ENCODE measurements around the gene WDR43.

WDR43 gene

DNA sequence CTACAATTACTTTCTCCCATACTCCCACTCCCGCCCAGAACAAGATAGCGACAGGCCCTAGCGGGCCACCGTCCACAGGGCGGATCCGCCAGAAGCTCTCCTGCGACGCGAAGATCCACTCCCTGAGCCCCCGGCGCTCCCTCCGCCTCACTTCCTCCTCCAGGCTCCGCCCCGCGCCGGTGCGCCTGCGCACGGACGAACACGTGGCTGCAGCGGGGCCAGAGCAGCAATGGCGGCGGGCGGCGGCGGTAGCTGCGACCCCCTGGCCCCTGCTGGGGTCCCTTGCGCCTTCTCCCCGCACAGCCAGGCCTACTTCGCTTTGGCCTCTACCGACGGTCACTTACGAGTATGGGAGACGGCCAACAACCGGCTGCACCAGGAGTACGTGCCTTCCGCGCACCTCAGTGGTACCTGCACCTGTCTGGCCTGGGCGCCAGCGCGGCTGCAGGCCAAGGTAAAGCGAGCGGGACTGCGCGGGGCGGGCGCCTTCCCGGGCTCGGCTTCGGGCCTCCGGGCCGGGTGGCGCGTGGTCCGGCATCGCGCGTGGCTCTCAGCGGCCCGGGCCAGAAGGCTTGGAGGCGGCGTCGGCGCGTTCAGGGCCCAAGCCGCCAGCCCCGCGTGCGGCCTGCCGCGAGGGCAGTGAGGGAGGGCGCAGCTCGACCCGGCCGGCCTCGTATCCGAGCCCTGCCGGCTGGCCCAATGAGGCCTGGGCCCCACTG is at the start of gene WDR43:
WDR43 (plus strand) TSS at position 198 of the 719 bp plus-strand sequence; CDS start at position 230, 32 bp downstream.
- DNase-seq = peak; percentile 100

DNA sequence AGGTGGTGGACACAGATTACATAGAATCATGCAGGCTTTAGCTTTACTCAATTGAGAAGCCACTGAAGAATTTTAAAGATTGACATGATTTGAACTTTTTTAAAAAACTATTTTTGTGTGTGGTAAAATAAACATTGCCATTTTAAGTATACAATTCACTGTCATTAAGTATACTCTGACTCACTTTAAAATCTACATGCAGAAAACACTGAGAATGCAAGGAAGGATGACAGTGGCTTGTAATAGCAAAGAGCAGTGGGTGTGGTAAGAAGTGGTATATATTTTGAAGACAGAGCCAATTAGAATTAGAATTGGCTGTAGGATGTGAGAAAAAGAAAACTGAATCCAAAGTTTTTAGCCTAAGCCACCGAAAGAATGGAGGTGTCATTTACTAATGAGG is 39.3 kb upstream of the WDR43 start:
- no peak for DNase-seq

GRCh38 chr2:28855977-28856376 is 38.5 kb upstream of the WDR43 start:
- DNase-seq = no peak

DNA sequence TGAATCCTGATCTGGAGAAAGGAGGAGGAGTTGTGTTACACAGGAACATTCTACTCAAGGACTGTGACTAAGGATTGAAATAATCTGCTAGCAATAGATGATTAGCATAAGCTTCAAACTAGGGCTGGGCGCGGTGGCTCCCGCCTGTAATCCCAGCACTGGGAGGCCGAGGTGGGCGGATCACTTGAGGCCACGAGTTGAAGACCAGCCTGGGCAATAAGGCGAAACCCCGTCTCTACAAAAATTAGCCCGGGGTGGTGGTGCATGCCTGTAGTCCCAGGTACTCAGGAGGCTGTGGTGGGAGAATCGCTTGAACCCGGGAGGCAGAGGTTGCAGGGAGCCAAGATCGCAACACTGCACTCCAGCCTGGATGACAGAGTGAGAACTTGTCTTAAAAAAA is 25.9 kb upstream of the WDR43 start:
- DNase-seq = no peak

DNA sequence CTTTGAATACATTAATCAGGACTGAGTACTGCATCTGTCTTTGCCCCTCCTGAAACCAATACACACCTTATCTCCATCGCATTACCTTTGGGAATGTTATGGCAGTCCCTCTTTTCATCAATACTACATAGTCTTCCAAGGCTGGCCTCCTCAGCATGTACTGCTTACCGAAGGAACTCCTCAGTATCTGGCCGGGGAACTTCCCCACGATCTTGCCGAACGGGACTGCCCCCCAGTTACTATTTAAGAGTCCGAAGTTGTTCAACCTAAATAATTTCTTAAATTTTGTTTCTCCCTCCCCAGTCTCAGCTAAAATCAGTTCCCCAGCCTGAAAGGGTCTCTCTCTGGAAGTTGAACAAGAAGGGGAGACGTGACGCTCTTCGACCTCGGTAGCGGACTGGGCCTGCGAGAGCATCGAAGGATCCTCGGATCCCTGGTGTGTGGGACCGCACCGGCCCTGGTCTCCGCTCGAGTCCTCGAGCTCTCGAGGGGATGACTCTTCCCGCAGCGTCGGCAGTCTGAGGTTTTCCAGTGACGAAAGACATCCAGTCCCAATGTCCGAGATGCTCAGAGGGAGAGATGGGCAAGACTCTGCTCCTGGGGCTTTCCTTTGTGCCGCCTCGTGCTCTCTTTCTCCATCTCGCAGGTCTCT is 24.8 kb upstream of the WDR43 start:
- DNase-seq = peak; percentile 54

- DNase-seq = peak; percentile 97
These were observed 24.1 kb upstream of the WDR43 start, which contains the start of gene TRMT61B for GRCh38 chr2:28870146-28870891. TRMT61B (minus strand) TSS chr2:28870309; CDS start chr2:28870277, 32 bp downstream.

- DNase-seq = no peak
These were observed 22.8 kb upstream of the WDR43 start for GRCh38 chr2:28871620-28872019.

DNA sequence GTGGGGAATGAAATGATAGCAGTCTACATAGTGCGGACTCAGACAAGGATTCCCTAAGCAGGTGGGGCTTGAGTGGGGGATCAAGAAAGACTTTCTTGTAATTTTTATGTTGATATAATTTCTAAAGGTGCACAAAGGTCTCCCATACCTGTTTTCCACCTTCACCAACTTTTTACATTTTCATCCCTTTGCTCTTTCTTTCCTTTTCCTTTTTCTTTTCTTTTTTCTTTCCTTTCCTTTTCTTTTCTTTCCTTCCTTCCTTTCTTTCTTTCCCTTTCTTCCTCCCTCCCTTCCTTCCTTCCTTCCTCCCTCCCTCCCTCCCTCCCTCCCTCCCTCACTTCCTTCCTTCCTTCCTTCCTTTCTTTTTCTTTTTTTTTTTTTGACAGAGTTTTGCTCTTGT is 14.3 kb upstream of the WDR43 start:
- DNase-seq = no peak

GRCh38 chr2:28893488-28893887 is 979 bp upstream of the WDR43 start:
- no peak for DNase-seq

DNA sequence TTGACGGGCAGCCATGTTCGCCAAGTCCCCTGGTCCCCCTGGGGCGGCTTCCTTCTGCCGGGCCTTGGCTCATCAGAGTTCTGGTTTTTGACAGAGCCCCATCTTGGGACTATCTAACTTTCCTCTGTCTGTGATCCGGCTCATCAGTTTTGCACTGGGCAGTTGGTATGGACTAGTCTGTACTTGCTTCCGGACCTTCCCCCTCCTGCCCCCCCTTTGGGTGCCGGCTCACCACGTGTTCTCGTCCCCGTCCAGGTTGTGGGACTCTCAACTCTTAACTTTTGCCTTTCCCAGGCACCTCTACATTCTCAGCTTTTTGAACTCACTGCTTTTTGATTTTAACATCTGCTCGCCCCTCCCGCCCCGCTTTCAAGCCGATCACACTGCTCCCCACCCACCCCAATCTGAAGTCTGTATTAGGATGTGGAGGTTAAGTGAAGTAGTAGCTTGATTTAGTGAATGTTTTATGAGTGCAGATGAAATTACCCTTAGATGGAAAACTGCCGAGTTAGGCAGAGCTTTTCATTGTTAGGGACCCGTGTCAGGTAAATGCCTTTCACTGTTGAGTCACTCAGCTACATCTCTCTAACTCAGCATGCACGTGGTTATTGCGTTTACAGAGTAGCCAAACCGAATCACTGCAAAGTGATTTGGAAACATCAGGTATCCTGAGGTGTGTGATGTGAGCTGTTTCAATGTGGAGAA is 874 bp downstream of the WDR43 start:
- peak; percentile 17 for DNase-seq

DNA sequence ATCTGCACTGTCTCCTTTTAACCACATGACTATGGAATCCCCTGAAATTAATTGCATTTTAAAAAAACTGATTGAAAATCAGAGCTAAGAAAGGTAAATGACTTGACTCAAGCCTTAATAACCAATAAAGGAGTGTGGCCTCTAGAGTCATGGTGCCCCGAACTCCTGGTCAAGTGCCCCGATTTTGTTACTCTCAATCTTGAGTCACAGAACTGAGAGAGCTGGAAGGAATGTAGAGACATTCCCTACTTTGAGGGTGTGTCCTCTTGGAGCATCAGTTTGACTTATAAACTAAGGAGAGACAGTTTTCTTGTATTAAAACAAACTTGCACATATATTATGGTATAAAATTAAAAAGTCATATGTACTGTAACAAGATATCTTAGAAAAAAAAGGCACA is 2.4 kb downstream of the WDR43 start:
- DNase-seq = no peak

- DNase-seq = no peak
These were observed 3.6 kb downstream of the WDR43 start for GRCh38 chr2:28898048-28898447.

DNA sequence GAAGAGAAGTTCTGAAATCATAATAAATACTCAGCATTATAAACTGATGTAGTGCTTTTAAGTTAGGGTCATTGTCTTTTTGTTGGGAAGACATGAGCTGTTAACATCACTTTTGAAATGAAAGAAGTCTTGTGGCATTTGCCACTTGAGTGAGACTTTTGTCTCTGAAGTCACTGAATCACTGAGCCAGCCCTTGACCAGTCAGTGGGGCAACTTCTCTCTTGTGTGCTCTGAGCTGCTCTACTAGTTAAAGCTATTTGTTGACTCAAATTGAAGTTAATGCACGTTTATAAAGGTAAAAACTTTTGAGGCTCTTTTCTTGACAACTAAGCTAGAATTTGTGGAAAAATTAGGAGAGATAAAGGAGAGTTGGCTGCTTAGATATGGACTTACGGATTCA is 6.7 kb downstream of the WDR43 start:
- no peak for DNase-seq

GRCh38 chr2:28901841-28902240 is 7.4 kb downstream of the WDR43 start:
- no peak for DNase-seq

GRCh38 chr2:28902584-28902983 is 8.1 kb downstream of the WDR43 start:
- DNase-seq = no peak

- no peak for DNase-seq
These were observed 9.8 kb downstream of the WDR43 start for GRCh38 chr2:28904295-28904694.

DNA sequence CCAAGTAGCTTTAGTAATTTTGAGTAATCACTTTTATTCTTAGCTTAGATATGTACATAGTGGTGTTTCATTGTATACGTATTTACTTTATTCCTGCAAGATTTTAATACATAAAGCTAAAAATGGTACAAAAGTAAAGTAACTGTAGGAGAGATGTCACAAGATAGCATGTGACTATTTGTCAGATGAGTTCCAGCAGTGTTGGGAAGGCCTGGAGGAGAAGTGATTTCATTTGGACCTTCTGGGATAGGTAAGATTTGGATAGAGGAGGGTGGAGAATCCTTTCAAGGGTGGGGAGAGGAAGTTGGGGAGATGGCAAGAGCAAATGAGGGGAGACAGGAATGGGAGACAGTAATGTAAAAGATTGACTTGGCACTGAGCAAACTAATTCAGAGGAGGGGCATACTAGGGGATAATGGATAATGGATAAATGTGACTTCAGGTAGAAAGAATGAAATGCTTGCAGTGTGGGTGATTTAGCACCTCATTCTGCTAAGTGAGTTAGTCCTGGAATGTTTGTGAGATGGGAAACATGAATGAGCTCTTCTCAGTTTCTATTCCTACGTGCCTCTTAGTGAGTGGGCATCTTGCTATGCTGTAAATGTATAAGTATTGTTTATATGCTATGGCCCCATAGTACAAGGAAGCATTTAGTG is 10.5 kb downstream of the WDR43 start:
- no peak for DNase-seq

GRCh38 chr2:28905533-28905932 is 11.1 kb downstream of the WDR43 start:
- DNase-seq = no peak

DNA sequence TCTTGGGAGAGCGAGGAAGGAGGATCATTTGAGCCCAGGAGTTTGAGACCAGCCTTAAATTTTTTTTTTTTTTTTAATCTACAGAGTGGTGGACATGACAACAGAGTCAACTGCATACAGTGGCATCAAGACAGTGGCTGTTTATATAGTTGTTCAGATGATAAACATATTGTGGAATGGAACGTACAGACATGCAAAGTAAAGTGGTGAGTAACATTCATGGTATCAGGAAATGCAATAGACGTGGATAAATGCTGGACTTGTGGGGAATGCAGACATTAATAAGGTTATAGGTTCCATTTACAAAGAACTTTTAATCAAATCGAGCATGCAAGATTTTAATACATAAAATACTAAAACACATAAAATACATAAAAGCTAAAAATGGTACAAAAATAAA is 11.9 kb downstream of the WDR43 start:
- no peak for DNase-seq

DNA sequence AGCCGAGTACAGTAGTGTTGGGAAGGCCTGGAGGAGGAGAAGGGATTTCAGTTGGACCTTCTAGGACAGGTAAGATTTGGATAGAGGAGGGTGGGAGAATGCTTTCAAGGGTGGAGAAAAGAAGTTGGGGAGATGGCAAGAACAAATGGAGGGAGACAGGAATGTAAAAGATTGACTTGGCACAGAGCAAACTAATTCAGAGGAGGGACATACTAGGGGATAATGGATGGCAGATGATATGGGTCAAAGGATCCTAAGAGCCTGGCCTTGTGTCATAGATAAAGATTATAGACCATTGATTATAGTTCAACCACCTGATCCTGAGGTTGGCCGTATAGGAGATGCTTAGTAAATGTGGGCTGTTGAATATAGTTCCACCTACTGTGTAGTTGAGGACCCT is 12.4 kb downstream of the WDR43 start:
- DNase-seq = no peak

DNA sequence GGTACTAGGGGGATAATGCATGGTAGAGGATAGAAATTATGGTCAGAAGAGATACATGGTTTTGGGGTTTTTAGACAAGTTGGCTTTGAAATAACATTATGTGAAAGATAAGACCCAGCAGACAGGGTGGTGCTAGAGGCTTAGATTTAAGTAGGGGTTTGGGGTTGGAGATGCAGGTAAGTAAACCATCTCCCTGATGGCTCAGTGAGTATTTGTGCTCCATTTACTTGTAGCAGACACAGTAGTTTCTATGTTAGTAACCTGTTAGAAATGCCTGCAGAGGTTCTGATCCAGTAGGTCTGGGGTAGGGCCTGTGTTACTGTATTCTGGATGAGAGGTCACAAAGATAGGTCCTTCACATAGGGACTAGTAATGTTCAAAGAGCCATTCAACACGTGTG is 13.7 kb downstream of the WDR43 start:
- no peak for DNase-seq

GRCh38 chr2:28909655-28910353 is 15.3 kb downstream of the WDR43 start:
- DNase-seq = no peak

Data from NCI-H345 (cell line).